Measurements from ENCODE around the gene UAP1L1.

UAP1L1 gene

GRCh38 chr9:137082222-137082924, 5.1 kb downstream of the UAP1L1 start:
- no peak for DNase-seq (ENCODE audit: low read depth)
- no peak for TF ChIP-seq POLR2A (IDR thresholded peaks at IDR 0.05; ENCODE audit: extremely low read depth, insufficient read length)
- no peak for TF ChIP-seq MAX (IDR thresholded peaks at IDR 0.05; ENCODE audit: low read depth, low read length)
- no peak for TF ChIP-seq CTCF (IDR thresholded peaks at IDR 0.05; ENCODE audit: low read depth, low read length)
- no peak for TF ChIP-seq MYC (IDR thresholded peaks at IDR 0.05; ENCODE audit: low read depth, low read length)

GRCh38 chr9:137082925-137083290, 5.6 kb downstream of the UAP1L1 start:
- H3K4me3 ChIP-seq (ENCODE audit: low read depth, low read length) = no peak overlapping the region
- TF ChIP-seq POLR2A (IDR thresholded peaks at IDR 0.05; ENCODE audit: extremely low read depth, insufficient read length) (no peak), CTCF (IDR thresholded peaks at IDR 0.05; ENCODE audit: low read depth, low read length) (no peak), MYC (IDR thresholded peaks at IDR 0.05; ENCODE audit: low read depth, low read length) (no peak), MAX (IDR thresholded peaks at IDR 0.05; ENCODE audit: low read depth, low read length) (no peak)
- DNase-seq (ENCODE audit: low read depth) = no peak

More at GRCh38 chr9:137082222-137082924, 5.1 kb downstream of the UAP1L1 start:
- H3K4me3 ChIP-seq (ENCODE audit: low read depth, low read length) = no peak overlapping the region

- no peak for TF ChIP-seq POLR2A (IDR thresholded peaks at IDR 0.05; ENCODE audit: extremely low read depth, insufficient read length)
- TF ChIP-seq CTCF (IDR thresholded peaks at IDR 0.05; ENCODE audit: low read depth, low read length) = no peak
- no peak for TF ChIP-seq MAX (IDR thresholded peaks at IDR 0.05; ENCODE audit: low read depth, low read length)
- peak; percentile 88 for DNase-seq (ENCODE audit: low read depth)
- H3K4me3 ChIP-seq (ENCODE audit: low read depth, low read length) = no peak overlapping the region
Observed at GRCh38 chr9:137083394-137084004, 6.2 kb downstream of the UAP1L1 start.

GRCh38 chr9:137084526-137084925, 7.2 kb downstream of the UAP1L1 start:
- no peak overlapping the region for H3K4me3 ChIP-seq (ENCODE audit: low read depth, low read length)
- no peak for TF ChIP-seq MYC (IDR thresholded peaks at IDR 0.05; ENCODE audit: low read depth, low read length)
- TF ChIP-seq MAX (IDR thresholded peaks at IDR 0.05; ENCODE audit: low read depth, low read length) = no peak
- no peak for TF ChIP-seq POLR2A (IDR thresholded peaks at IDR 0.05; ENCODE audit: extremely low read depth, insufficient read length)
- TF ChIP-seq CTCF (IDR thresholded peaks at IDR 0.05; ENCODE audit: low read depth, low read length) = no peak
- DNase-seq (ENCODE audit: low read depth) = no peak

GRCh38 chr9:137085920-137086530, 8.7 kb downstream of the UAP1L1 start:
- TF ChIP-seq CTCF (IDR thresholded peaks at IDR 0.05; ENCODE audit: low read depth, low read length) (no peak), POLR2A (IDR thresholded peaks at IDR 0.05; ENCODE audit: extremely low read depth, insufficient read length) (peak; percentile 4), MYC (IDR thresholded peaks at IDR 0.05; ENCODE audit: low read depth, low read length) (no peak; the same call in 1 of the 2 replicates)
- peak overlapping the region; percentile 67 for H3K4me3 ChIP-seq (ENCODE audit: low read depth, low read length)
- no peak for DNase-seq (ENCODE audit: low read depth)

Measured in NB4 (cell line).